Heart left ventricle (tissue), 16 donors: ENCODE data around the gene LAPTM5. TPM values are rescaled to one million over a fixed set of nuclear protein-coding genes. Genes with fewer than 3 reads are reported as not detected.

Experiments used
- ATAC-seq, 4 donors: fragments of 200-7000 bp; cut with Tn5 transposase; one replicate each; pipeline ENCODE4 v1.9.1; 2020 to 2022; ENCODE audit warnings: moderate library complexity in 4 of 4, mild to moderate bottlenecking in 3 of 4, moderate number of reproducible peaks in 1 of 4
- DNase-seq, 5 donors: peaks; one replicate each; pipeline ENCODE4 v3.0.0-alpha.2; 2020
- H3K27ac ChIP-seq, 12 donors: fragments of 200-600 bp; sonication (generic) in 4 of 12; one replicate each; pipeline versions ENCODE4 v1.5.0 to v1.8.0; 2016 to 2022; ENCODE audit warnings: mild to moderate bottlenecking in 2 of 12
- H3K27me3 ChIP-seq, 9 donors: fragments of 200-600 bp; sonication (generic) in 2 of 9; one replicate each; pipeline versions ENCODE4 v1.5.1 to v1.8.0; 2016 to 2022; ENCODE audit warnings: mild to moderate bottlenecking in 3 of 9
- H3K36me3 ChIP-seq, 9 donors: fragments of 200-600 bp; sonication (generic) in 2 of 9; one replicate each; pipeline versions ENCODE4 v1.5.0 to v1.8.0; 2018 to 2022; ENCODE audit warnings: mild to moderate bottlenecking in 2 of 9
- H3K4me1 ChIP-seq, 12 donors: fragments of 200-600 bp; sonication (generic) in 4 of 12; one replicate each; pipeline versions ENCODE4 v1.5.0 to v1.8.0; 2016 to 2022; ENCODE audit warnings: mild to moderate bottlenecking in 3 of 12
- H3K4me3 ChIP-seq, 12 donors: fragments of 200-600 bp; sonication (generic) in 4 of 12; one replicate each; pipeline versions ENCODE4 v1.5.0 to v1.8.0; 2017 to 2022; ENCODE audit warnings: mild to moderate bottlenecking in 9 of 12, moderate library complexity in 4 of 12
- H3K9me3 ChIP-seq, 12 donors: fragments of 200-600 bp; sonication (generic) in 4 of 12; one replicate each; pipeline versions ENCODE4 v1.5.0 to v1.8.0; 2016 to 2022; ENCODE audit warnings: mild to moderate bottlenecking in 1 of 12
- POLR2A ChIP-seq, 2 donors: fragments of 450-650 bp; IDR thresholded peaks; one replicate each; pipeline ENCODE4 v1.6.1; 2017; ENCODE audit warnings: antibody characterized with exemption in 2 of 2, mild to moderate bottlenecking in 2 of 2, moderate library complexity in 2 of 2
- WGBS, 4 donors: extraction: QIAGEN DNeasy Blood & Tissue Kit in 2 of 4; methylation state at CpG; one replicate each; pipeline versions ENCODE4 v1.1.5 to v1.1.7; 2013 to 2018; 5-methylcytosine and 5-hydroxymethylcytosine counted together
- intact Hi-C, 10 donors: fragments of 100-400 bp; cut with DNase I; formaldehyde crosslinking; loops; one replicate each; pipeline versions ENCODE4 v1.11.1 to v1.14.2; 2022
- polyA plus RNA-seq, 2 donors: library from polyadenylated mRNA; stranded (reverse); fragments of 200-250 nt; gene quantifications; one replicate each; pipeline ENCODE4 v1.2.3, GENCODE V29; 2013
- total RNA-seq, 9 donors: library from RNA; depleted of rRNA in 2 of 9; stranded (reverse); fragments of >200 nt in 2 of 9; fragmentation: NEBNext Ultra II Directional in 3 of 9; extraction: Animal tissue kit (Norgen Biotek cat#: 25700) in 3 of 9; gene quantifications; one replicate each; pipeline versions ENCODE4 v1.1.0 to v1.2.4, GENCODE V29; 2016 to 2023
- TF ChIP-seq, protein P1 (sequence below), 12 donors: fragments of 200-600 bp; sonication (generic) in 4 of 12; IDR thresholded peaks; one replicate each; pipeline versions ENCODE4 v1.5.0 to v1.8.0; 2018 to 2022; ENCODE audit warnings: antibody characterized with exemption in 12 of 12, mild to moderate bottlenecking in 5 of 12
- donor health status: ischemic (EF 13 %, LVEDD 7.1; RV severe dilation, severe dysfunction).
- donor health status: healthy with polysubstance abuse.
- donor health status: DM: no; HTN: yes; CAD: no.
- donor health status: DM: no; HTN: no; CAD: no.
- donor health status: ischemic (EF 25% LVEDD 6.9; RV normal size, moderate dysfunction).
- donor health status: ischemic (EF 25% LVEDD 5.7; RV mildly dilated, moderate dysfunction).
- donor health status: healthy.
- donor health status: DM: yes; HTN: yes; CAD: no.
- donor health status: ischemic (EF 35%, LVEDD 5.7; RV mildly dilated, moderate dysfunction).
- donor health status: nonischemic (EF 11% LVEDD 7.7; RV severe dilation, severe dysfunction).
- donor health status: DM: yes; HTN: yes; CAD: no.
- donor health status: PGD.
- donor health status: ischemic (EF 29% LVEDD 5.4; RV normal size, mild dysfunction).
- donor health status: nonischemic (EF 23%, LVEDD 6.1; RV moderate dilation, normal function).

LAPTM5 gene
- total and polyA plus RNA-seq, 11 donors, result 6.9 to 260 (median 14.3) TPM

DNA sequence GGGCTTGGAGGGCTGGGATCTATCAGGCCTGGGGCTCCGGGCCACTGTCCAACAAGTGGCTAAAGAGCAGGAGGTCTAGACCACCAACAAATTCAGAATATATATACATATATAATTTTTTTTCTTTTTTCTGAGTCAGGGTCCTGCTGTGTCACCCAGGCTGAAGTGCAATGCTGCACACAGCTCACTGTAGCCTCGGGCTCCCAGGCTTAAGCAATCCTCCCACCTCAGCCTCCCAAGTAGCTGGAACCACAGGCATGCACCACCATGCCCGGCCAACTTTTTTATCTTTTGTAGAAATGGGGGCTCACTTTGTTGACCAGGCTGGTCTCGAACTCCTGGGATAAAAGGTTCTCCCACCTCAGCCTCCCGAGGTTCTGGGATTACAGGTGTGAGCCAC is 6.8 kb upstream of the LAPTM5 start:
- 94 to 97% (median 95%) methylated on average over 5 of the region's 5 CpGs for whole genome bisulfite sequencing, 4 donors
- peak overlapping the region in 1 of 12 donors; percentile 53 for H3K27ac ChIP-seq
- ATAC-seq, result no peak
- TF ChIP-seq, protein P1, sequence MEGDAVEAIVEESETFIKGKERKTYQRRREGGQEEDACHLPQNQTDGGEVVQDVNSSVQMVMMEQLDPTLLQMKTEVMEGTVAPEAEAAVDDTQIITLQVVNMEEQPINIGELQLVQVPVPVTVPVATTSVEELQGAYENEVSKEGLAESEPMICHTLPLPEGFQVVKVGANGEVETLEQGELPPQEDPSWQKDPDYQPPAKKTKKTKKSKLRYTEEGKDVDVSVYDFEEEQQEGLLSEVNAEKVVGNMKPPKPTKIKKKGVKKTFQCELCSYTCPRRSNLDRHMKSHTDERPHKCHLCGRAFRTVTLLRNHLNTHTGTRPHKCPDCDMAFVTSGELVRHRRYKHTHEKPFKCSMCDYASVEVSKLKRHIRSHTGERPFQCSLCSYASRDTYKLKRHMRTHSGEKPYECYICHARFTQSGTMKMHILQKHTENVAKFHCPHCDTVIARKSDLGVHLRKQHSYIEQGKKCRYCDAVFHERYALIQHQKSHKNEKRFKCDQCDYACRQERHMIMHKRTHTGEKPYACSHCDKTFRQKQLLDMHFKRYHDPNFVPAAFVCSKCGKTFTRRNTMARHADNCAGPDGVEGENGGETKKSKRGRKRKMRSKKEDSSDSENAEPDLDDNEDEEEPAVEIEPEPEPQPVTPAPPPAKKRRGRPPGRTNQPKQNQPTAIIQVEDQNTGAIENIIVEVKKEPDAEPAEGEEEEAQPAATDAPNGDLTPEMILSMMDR (IDR thresholded peaks at IDR 0.05), result no peak
- TF ChIP-seq POLR2A (IDR thresholded peaks at IDR 0.05), result no peak
- no peaks in the 10 kb centered on the region for H3K9me3 ChIP-seq
- intact Hi-C loops, result no loop called here
- no peak overlapping the region for H3K4me3 ChIP-seq
- DNase-seq, result no peak
- peaks cover 0 to 38% (median 5%) of the 10 kb centered on the region in 12 donors for H3K4me1 ChIP-seq
- H3K36me3 ChIP-seq, result no peaks in the 10 kb centered on the region
- no peaks in the 10 kb centered on the region for H3K27me3 ChIP-seq

DNA sequence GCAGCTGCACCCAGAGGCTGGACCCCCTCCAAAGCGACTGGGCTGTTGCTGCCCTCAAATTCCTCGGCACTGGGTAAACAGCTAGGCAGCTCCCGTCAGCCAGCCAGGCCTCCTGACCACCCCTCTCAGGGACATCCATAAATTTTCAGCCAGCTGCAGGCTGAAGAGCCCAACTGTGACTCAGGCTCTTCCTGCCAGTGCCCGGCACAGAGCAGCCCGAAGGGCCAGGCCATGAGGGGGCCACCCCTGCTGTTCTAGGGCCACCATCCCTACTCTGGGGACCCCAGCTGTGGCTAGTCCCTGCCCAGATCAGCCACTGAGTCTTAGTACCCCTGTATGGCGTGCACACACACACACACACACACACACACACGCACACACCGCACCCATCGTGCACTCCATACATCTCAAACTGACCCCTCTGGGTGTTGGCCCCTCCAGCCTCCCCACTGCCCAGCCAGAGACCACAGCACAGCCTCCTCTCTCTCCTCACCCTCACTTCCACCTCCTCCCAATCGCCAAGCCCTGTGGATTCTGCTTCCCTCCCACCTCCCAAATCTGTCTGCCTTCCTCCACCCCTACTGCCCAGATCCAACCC is 6.2 kb upstream of the LAPTM5 start:
- H3K4me3 ChIP-seq, result no peak overlapping the region
- intact Hi-C loops, result no loop called here

DNA sequence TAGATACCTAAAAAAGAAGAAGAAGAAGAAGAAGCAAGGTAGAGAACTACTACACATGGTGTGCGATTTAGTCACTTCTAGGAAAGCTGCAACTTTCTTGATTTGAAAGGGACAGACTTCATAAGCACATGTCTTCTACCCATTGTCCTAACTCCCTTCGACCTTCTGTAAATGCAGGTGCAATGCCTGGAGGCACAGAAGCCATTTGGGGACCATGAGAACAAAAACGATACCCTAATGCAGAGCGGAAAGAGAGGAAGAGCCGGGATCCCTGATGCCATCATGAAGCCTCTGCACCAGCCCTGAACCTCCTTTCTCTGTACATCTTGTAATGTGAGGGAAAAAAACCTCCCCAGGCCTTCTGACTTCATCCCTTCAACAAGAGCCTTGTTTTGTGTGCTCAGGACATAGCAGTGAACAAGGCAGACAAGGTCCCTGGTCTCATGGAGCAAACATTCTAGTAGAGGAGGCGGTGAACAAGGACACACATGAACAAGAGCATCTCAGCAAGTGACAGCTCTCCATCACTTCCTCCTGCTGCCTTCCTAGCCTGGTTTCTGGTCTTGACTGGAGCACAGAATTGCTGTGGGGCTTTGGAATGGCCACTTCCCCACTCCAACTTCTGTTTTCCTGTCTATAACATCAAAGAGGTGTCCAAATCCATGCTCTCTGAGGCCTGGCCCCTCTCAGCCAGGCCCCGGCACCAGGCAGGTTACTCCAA is 5.5 kb upstream of the LAPTM5 start:
- intact Hi-C loops, result no loop called here
- peak in 1 of 4 donors; percentile 10 for ATAC-seq
- WGBS, 4 donors, result 79 to 94% (median 87%) methylated on average over 7 of the region's 7 CpGs

More for the DNA sequence above, 6.2 kb upstream of the LAPTM5 start:
- H3K36me3 ChIP-seq, result no peaks in the 10 kb centered on the region
- ATAC-seq (peak; percentile 29 to 65 (median 44)), DNase-seq (no peak)
- TF ChIP-seq, protein P1 (IDR thresholded peaks at IDR 0.05), result no peak
- TF ChIP-seq POLR2A (IDR thresholded peaks at IDR 0.05), result no peak
- peak overlapping the region in 1 of 12 donors; percentile 53 for H3K27ac ChIP-seq
- 79 to 86% (median 83%) methylated on average over 9 to 10 of the region's 10 CpGs for WGBS, 4 donors
- H3K9me3 ChIP-seq, result no peaks in the 10 kb centered on the region
- no peaks in the 10 kb centered on the region for H3K27me3 ChIP-seq
- peaks cover 0 to 44% (median 5%) of the 10 kb centered on the region in 12 donors for H3K4me1 ChIP-seq

More for the DNA sequence above, 5.5 kb upstream of the LAPTM5 start:
- H3K27ac ChIP-seq, result peak overlapping the region in 1 of 12 donors; percentile 53
- peaks cover 0 to 51% (median 6%) of the 10 kb centered on the region in 12 donors for H3K4me1 ChIP-seq
- no peak for TF ChIP-seq POLR2A (IDR thresholded peaks at IDR 0.05)
- TF ChIP-seq, protein P1 (IDR thresholded peaks at IDR 0.05), result no peak
- DNase-seq, result no peak
- H3K36me3 ChIP-seq, result no peaks in the 10 kb centered on the region
- H3K27me3 ChIP-seq, result no peaks in the 10 kb centered on the region
- H3K9me3 ChIP-seq, result no peaks in the 10 kb centered on the region
- no peak overlapping the region for H3K4me3 ChIP-seq
